Naive thymus-derived CD4-positive, alpha-beta T cell (primary cell): ENCODE measurements around the gene FCSK. TPM values are rescaled to one million over a fixed set of nuclear protein-coding genes. Genes with fewer than 3 reads are reported as not detected.
A peak's percentile ranks its signal among the peaks of the same experiment; 100 is the strongest.

ENCODE experiments used
- ATAC-seq: fragments of 150-1000 bp; cut with Tn5 transposase; 2 replicates; pipeline ENCODE4 v1.10.0; 2021; ENCODE audit warnings: mild to moderate bottlenecking, moderate library complexity
- CTCF ChIA-PET: fragments of 350-600 bp; sonication (Branson Sonifier 250); formaldehyde crosslinking; loops from one replicate; lab custom pipeline; 2021; ENCODE audit warnings: antibody characterized with exemption; lab: Charles Lee
- POLR2A ChIA-PET: fragments of 350-600 bp; sonication (Branson Sonifier 250); formaldehyde crosslinking; loops from one replicate; lab custom pipeline; 2021; ENCODE audit warnings: antibody characterized with exemption, inconsistent platforms; lab: Charles Lee
- DNase-seq, 9 donors: peaks; one replicate each; pipeline versions ENCODE4 v3.0.0 to v3.0.0-alpha.2; 2020 to 2022; ENCODE audit warnings: mixed read lengths in 1 of 9
- H3K27ac ChIP-seq: one replicate; pipeline ENCODE4 v1.7.0; 2013; ENCODE audit warnings: mild to moderate bottlenecking, low read depth, low read length, moderate library complexity
- H3K27me3 ChIP-seq, 2 donors: one replicate each; pipeline ENCODE4 v1.7.0; 2013; ENCODE audit warnings: low read length in 2 of 2, mild to moderate bottlenecking in 2 of 2, moderate library complexity in 2 of 2; ENCODE audit not compliant: control insufficient read depth in 2 of 2, insufficient read depth in 2 of 2
- H3K36me3 ChIP-seq, 3 experiments: 1 replicate in 2 of 3; 2 replicates in 1 of 3; pipeline ENCODE4 v1.7.0; 2013; ENCODE audit warnings: low read length in 3 of 3, mild to moderate bottlenecking in 3 of 3, moderate library complexity in 1 of 3; ENCODE audit not compliant: insufficient read depth in 3 of 3, control insufficient read depth in 2 of 3
- H3K4me1 ChIP-seq, 2 donors: one replicate each; pipeline ENCODE4 v1.7.0; 2013; ENCODE audit warnings: low read length in 2 of 2, mild to moderate bottlenecking in 2 of 2, moderate library complexity in 1 of 2; ENCODE audit not compliant: control insufficient read depth in 2 of 2, insufficient read depth in 2 of 2
- H3K4me3 ChIP-seq: 2 replicates; pipeline ENCODE4 v1.7.0; 2013; ENCODE audit warnings: mild to moderate bottlenecking, low read length
- H3K9me3 ChIP-seq, 3 experiments: 1 replicate in 2 of 3; 2 replicates in 1 of 3; pipeline ENCODE4 v1.7.0; 2013; ENCODE audit warnings: low read length in 3 of 3; ENCODE audit not compliant: control insufficient read depth in 2 of 3
- H3K27ac Mint-ChIP-seq, 9 donors: one replicate each; pipeline ENCODE4 v1.8.0; 2020 to 2022; ENCODE audit warnings: mixed read lengths in 9 of 9, mild to moderate bottlenecking in 8 of 9, moderate library complexity in 5 of 9, inconsistent platforms in 2 of 9
- H3K27me3 Mint-ChIP-seq, 5 donors: one replicate each; pipeline ENCODE4 v1.8.0; 2021 to 2022; ENCODE audit warnings: mixed read lengths in 5 of 5, mild to moderate bottlenecking in 1 of 5
- H3K36me3 Mint-ChIP-seq, 5 donors: one replicate each; pipeline ENCODE4 v1.8.0; 2020 to 2022; ENCODE audit warnings: mixed read lengths in 5 of 5, mild to moderate bottlenecking in 3 of 5, inconsistent platforms in 1 of 5
- H3K4me1 Mint-ChIP-seq, 7 donors: one replicate each; pipeline ENCODE4 v1.8.0; 2020 to 2022; ENCODE audit warnings: mixed read lengths in 7 of 7, mild to moderate bottlenecking in 3 of 7, inconsistent platforms in 1 of 7
- H3K4me3 Mint-ChIP-seq, 10 donors: one replicate each; pipeline ENCODE4 v1.8.0; 2020 to 2022; ENCODE audit warnings: mild to moderate bottlenecking in 10 of 10, mixed read lengths in 10 of 10, moderate library complexity in 6 of 10, inconsistent platforms in 2 of 10
- H3K9me3 Mint-ChIP-seq, 11 donors: one replicate each; pipeline ENCODE4 v1.8.0; 2020 to 2022; ENCODE audit warnings: mixed read lengths in 11 of 11, mild to moderate bottlenecking in 4 of 11, inconsistent platforms in 1 of 11, moderate library complexity in 1 of 11
- intact Hi-C, 2 donors: fragments of 100-400 bp; cut with micrococcal nuclease; formaldehyde crosslinking; loops; one replicate each; pipeline ENCODE4 v1.15.1; 2023
- polyA plus RNA-seq, 2 donors: library from polyadenylated mRNA; unstranded; fragments of 300-500 nt; fragmentation: Illumina TruSeq; gene quantifications; one replicate each; pipeline ENCODE4 v1.2.3, GENCODE V29; 2021
- total RNA-seq, 6 experiments: library from RNA in 5 of 6; stranded (reverse) in 5 of 6; gene quantifications; 1 replicate in 5 of 6; 2 replicates in 1 of 6; pipeline ENCODE4 v1.2.3 and lab custom pipeline; 2021 to 2026

FCSK gene
- total and polyA plus RNA-seq, 7 experiments from 2014 or later: 7.5 to 45.2 (median 30.1) TPM

- H3K27me3 ChIP-seq: no peaks in the 10 kb centered on the region
- no peaks in the 10 kb centered on the region for H3K36me3 ChIP-seq
- Mint-ChIP-seq H3K9me3 (no peaks in the 10 kb centered on the region), H3K27ac (peak overlapping the region in 8 of 9 donors; percentile 48 to 94 (median 80)), H3K36me3 (peaks cover 0 to 4% (median 0%) of the 10 kb centered on the region in 5 donors), H3K27me3 (no peaks in the 10 kb centered on the region), H3K4me3 (peak overlapping the region; percentile 89 to 99 (median 94)), H3K4me1 (peaks cover 18 to 36% (median 31%) of the 10 kb centered on the region in 7 donors)
- peak overlapping the region; percentile 82 for H3K4me3 ChIP-seq
- no peak for DNase-seq
- H3K27ac ChIP-seq: no peak overlapping the region
- ChIA-PET POLR2A (interaction anchor here (0.6 to 5.7 kb wide), 8 partner anchors 10 to 94 kb away, joined by 3 to 59 read pairs (median 4); partner anchors contain the start of genes DDX19A and FCSK), CTCF (interaction anchor here (0.6 to 1.6 kb wide), 3 partner anchors 14 to 248 kb away, joined by 3 to 5 read pairs (median 3); partner anchors contain the start of gene FCSK)
- no peak for ATAC-seq
- intact Hi-C loops: no loop called here
- H3K4me1 ChIP-seq: peaks cover 11 to 23% of the 10 kb centered on the region in 2 donors
- H3K9me3 ChIP-seq: no peaks in the 10 kb centered on the region
These were observed 14.2 kb upstream of the FCSK start for GRCh38 chr16:70440009-70440692.

- H3K4me3 Mint-ChIP-seq: peak overlapping the region in 3 of 10 donors; percentile 21 to 71 (median 22)
- no peak overlapping the region for H3K27ac ChIP-seq
- H3K27me3 ChIP-seq: no peaks in the 10 kb centered on the region
- CTCF ChIA-PET: interaction anchor here (1.1 kb wide), 1 partner anchor 27 kb away, joined by 4 read pairs; no protein-coding TSS in a partner anchor
- H3K4me1 Mint-ChIP-seq: peaks cover 18 to 29% (median 22%) of the 10 kb centered on the region in 7 donors
- H3K36me3 ChIP-seq: no peaks in the 10 kb centered on the region
- H3K27ac Mint-ChIP-seq: no peak overlapping the region
- peaks cover 11 to 23% of the 10 kb centered on the region in 2 donors for H3K4me1 ChIP-seq
- H3K9me3 ChIP-seq: no peaks in the 10 kb centered on the region
- POLR2A ChIA-PET: interaction anchor here (0.7 to 4.3 kb wide), 2 partner anchors 12 to 33 kb away, joined by 3 to 29 read pairs; partner anchors contain the start of gene FCSK
- ATAC-seq: no peak
- no peaks in the 10 kb centered on the region for H3K9me3 Mint-ChIP-seq
- no peaks in the 10 kb centered on the region for H3K27me3 Mint-ChIP-seq
- DNase-seq: no peak
- H3K4me3 ChIP-seq: no peak overlapping the region
- peaks cover 0 to 2% (median 0%) of the 10 kb centered on the region in 5 donors for H3K36me3 Mint-ChIP-seq
- intact Hi-C loops: no loop called here
These were observed 12.9 kb upstream of the FCSK start for GRCh38 chr16:70441406-70441990.

- intact Hi-C loops: no loop called here
- H3K27me3 ChIP-seq: no peaks in the 10 kb centered on the region
- no peak overlapping the region for H3K27ac Mint-ChIP-seq
- peaks cover 0 to 4% (median 0%) of the 10 kb centered on the region in 5 donors for H3K27me3 Mint-ChIP-seq
- H3K9me3 ChIP-seq: no peaks in the 10 kb centered on the region
- ATAC-seq: no peak
- ChIA-PET CTCF (interaction anchor here (0.8 to 1.4 kb wide), 3 partner anchors 9 to 48 kb away, joined by 3 to 4 read pairs (median 3); no protein-coding TSS in a partner anchor), POLR2A (interaction anchor here (0.6 to 1.6 kb wide), 3 partner anchors 60 to 99 kb away, joined by 3 read pairs; no protein-coding TSS in a partner anchor)
- no peak overlapping the region for H3K27ac ChIP-seq
- no peak overlapping the region for H3K4me3 Mint-ChIP-seq
- no peaks in the 10 kb centered on the region for H3K36me3 Mint-ChIP-seq
- peaks cover 10 to 18% of the 10 kb centered on the region in 2 donors for H3K4me1 ChIP-seq
- H3K4me1 Mint-ChIP-seq: peaks cover 11 to 22% (median 14%) of the 10 kb centered on the region in 7 donors
- H3K36me3 ChIP-seq: no peaks in the 10 kb centered on the region
- no peak for DNase-seq
- H3K9me3 Mint-ChIP-seq: no peaks in the 10 kb centered on the region
- H3K4me3 ChIP-seq: no peak overlapping the region
These were observed 12.1 kb upstream of the FCSK start for GRCh38 chr16:70442344-70442743.

DNA sequence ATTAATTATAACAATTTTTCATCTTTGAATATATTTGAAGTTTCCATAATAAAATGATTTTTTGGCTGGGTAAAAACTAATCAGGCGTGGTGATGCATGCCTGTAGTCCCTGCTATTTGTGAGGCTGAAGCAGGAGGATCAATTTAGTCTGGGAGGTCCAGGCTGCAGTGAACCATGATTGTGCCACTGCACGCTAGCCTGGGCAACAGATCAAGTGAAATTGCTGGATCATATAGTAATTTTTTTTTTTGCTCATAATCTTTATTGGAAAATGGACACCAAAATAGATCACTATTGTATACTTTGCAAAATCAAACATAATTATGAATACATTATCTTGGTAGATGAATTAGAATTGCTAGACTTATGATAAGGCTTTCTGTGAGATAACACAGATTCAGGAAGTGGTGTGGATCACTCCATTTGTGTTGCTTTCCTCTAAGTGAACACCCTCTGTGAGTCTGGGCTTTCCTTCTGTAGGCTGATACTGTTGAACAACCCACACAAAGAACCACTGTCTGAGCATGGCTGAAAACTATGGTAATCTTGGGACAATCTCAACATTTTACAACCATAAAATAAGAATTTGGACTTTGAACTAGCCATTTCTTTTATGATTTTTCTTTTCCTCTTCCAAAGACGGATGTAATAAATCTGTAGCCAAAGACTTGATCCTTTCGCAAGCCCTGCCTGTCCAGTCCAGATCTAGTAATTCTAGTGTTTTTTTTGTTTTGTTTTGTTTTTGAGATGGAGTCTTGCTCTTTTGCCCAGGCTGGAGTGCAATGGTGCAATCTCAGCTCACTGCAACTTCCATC, 9.9 kb upstream of the FCSK start:
- H3K4me3 Mint-ChIP-seq: no peak overlapping the region
- no peak overlapping the region for H3K27ac Mint-ChIP-seq
- no peaks in the 10 kb centered on the region for H3K27me3 ChIP-seq
- no peak overlapping the region for H3K27ac ChIP-seq
- H3K36me3 ChIP-seq: no peaks in the 10 kb centered on the region
- H3K9me3 Mint-ChIP-seq: no peaks in the 10 kb centered on the region
- ChIA-PET CTCF (no interaction called here), POLR2A (interaction anchor here (1.6 kb wide), 1 partner anchor 62 kb away, joined by 3 read pairs; no protein-coding TSS in a partner anchor)
- H3K4me1 ChIP-seq: peaks cover 0 to 6% of the 10 kb centered on the region in 2 donors
- H3K9me3 ChIP-seq: no peaks in the 10 kb centered on the region
- DNase-seq: no peak
- peaks cover 0 to 4% (median 0%) of the 10 kb centered on the region in 5 donors for H3K36me3 Mint-ChIP-seq
- H3K4me1 Mint-ChIP-seq: peaks cover 0 to 8% (median under 1%) of the 10 kb centered on the region in 7 donors
- ATAC-seq: no peak
- H3K4me3 ChIP-seq: no peak overlapping the region
- peaks cover 0 to 4% (median 0%) of the 10 kb centered on the region in 5 donors for H3K27me3 Mint-ChIP-seq
- intact Hi-C loops: no loop called here

DNA sequence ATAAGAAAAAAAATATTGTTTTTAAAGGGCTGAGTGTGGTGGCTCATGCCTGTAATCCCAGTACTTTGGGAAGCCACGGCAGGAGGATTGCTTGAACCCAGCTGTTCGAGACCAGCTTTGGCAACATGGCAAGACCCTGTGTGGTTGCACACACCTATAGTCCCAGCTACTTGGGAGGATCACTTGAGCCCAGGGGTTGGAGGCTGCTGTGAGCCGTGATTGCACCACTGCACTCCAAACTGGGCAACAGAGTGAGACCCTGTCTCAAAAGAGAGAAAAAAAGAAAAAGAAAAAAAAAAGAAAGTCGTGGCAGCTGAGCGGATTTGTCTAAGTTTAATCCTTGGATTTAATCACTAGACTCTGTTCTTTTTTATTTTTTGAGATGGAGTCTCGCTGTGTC, 6.3 kb upstream of the FCSK start:
- Mint-ChIP-seq H3K36me3 (peaks cover 0 to 4% (median 0%) of the 10 kb centered on the region in 5 donors), H3K4me3 (no peak overlapping the region), H3K9me3 (no peaks in the 10 kb centered on the region), H3K27me3 (peaks cover 0 to 4% (median 0%) of the 10 kb centered on the region in 5 donors), H3K27ac (no peak overlapping the region), H3K4me1 (peaks cover 0 to 18% (median 9%) of the 10 kb centered on the region in 7 donors)
- intact Hi-C loops: no loop called here
- no peak overlapping the region for H3K4me3 ChIP-seq
- H3K27ac ChIP-seq: no peak overlapping the region
- H3K4me1 ChIP-seq: no peaks in the 10 kb centered on the region
- H3K27me3 ChIP-seq: no peaks in the 10 kb centered on the region
- ChIA-PET CTCF (no interaction called here), POLR2A (no interaction called here)
- no peak for ATAC-seq
- no peaks in the 10 kb centered on the region for H3K9me3 ChIP-seq
- H3K36me3 ChIP-seq: no peaks in the 10 kb centered on the region
- no peak for DNase-seq
